Measurements from ENCODE around the gene MACO1. TPM values are rescaled to one million over a fixed set of nuclear protein-coding genes. Genes with fewer than 3 reads are reported as not detected.

The MACO1 gene
- total and polyA plus RNA-seq, 2 of the 8 experiments (the other 6 are each of a cell fraction or from before 2014, with no cell fraction given) = 3.5 to 15.1 TPM

DNA sequence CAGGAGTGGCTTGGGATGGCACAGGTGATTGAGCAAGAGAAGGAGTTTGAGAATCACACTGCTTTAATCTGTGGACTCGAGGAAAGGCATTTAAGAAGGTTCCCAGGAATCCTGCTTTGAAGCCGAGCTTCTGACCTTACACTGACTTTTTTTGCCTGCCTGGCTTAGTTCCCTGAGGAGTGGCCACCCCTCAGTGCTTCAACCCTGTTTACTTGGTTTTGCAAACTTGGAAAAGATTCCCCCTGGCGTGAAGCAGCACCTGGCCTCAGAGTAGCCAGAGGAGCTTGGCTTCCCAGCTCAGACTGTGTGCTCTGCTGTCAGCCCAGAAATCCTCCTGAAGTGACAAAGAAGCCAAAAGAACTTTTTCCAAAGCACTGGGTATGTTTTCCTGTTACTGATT lies 64.3 kb downstream of the MACO1 start:
- 89% methylated on average over 3 of the region's 3 CpGs; no CpG with 5 or more reads in 1 of the 2 experiments for WGBS, 2 experiments (ENCODE audit: extremely low coverage in 1 of 2, insufficient coverage in 1 of 2, insufficient read length in 1 of 2, insufficient replicate concordance in 2 of 2, low coverage in 1 of 2, low lambda C conversion rate in 2 of 2, missing lambda C conversion rate in 1 of 2)
- POLR2A ChIA-PET (ENCODE audit: partially characterized antibody) = interaction anchor here (1.0 to 1.4 kb wide), 2 partner anchors 11 to 12 kb away, joined by 3 to 4 read pairs; no protein-coding TSS in a partner anchor
- H4K20me1 ChIP-seq (replicated peaks in 1 of 2; ENCODE audit: control insufficient read depth in 1 of 2, insufficient read depth in 2 of 2, low read length in 2 of 2) = peaks cover 0 to 2% of the 10 kb centered on the region in 2 experiments
- no peak overlapping the region for H3K18ac ChIP-seq (ENCODE audit: extremely low read depth, low read length)
- H4K5ac ChIP-seq (ENCODE audit: insufficient read length, low read depth, low read length) = no peak overlapping the region
- H3K79me1 ChIP-seq (ENCODE audit: low read depth, low read length) = no peaks in the 10 kb centered on the region
- no peak overlapping the region for H2AK5ac ChIP-seq (ENCODE audit: low read depth, low read length)
- no peak overlapping the region for H3K4ac ChIP-seq (replicated peaks; ENCODE audit: insufficient read length, low read depth, low read length)
- H3K56ac ChIP-seq (replicated peaks; ENCODE audit: insufficient read length, low read depth, low read length) = no peak overlapping the region
- no peak overlapping the region for H2BK120ac ChIP-seq (replicated peaks; ENCODE audit: low read depth, low read length)
- H3K27ac ChIP-seq (ENCODE audit: low read depth, low read length) = no peak overlapping the region
- H3K27me3 ChIP-seq (replicated peaks in 1 of 4; ENCODE audit: control insufficient read depth in 3 of 4, extremely low read depth in 1 of 4, insufficient read depth in 3 of 4, low read length in 3 of 4) = no peaks in the 10 kb centered on the region
- H3K23ac ChIP-seq (ENCODE audit: insufficient read length) = no peak overlapping the region
- no peak overlapping the region for H2BK5ac ChIP-seq (ENCODE audit: low read depth, low read length)
- CTCF ChIA-PET (ENCODE audit: partially characterized antibody) = interaction anchor here (0.6 to 10.8 kb wide), 6 partner anchors 8 to 78 kb away, joined by 3 to 93 read pairs (median 6); no protein-coding TSS in a partner anchor
- no peak overlapping the region for H2BK15ac ChIP-seq (ENCODE audit: low read length)
- no peak overlapping the region for H2BK20ac ChIP-seq (ENCODE audit: low read length)
- no peak overlapping the region for H3K9ac ChIP-seq (replicated peaks in 1 of 4; ENCODE audit: extremely low read depth in 1 of 4, low read depth in 3 of 4, low read length in 3 of 4)
- H4K8ac ChIP-seq (ENCODE audit: extremely low read depth, insufficient read depth, low read length) = no peak overlapping the region
- H4K91ac ChIP-seq (replicated peaks; ENCODE audit: insufficient read length, low read length) = no peak overlapping the region
- no peak overlapping the region for H3K4me2 ChIP-seq (ENCODE audit: insufficient read depth in 1 of 2, low read depth in 2 of 2, low read length in 2 of 2)
- no peak overlapping the region for H2BK12ac ChIP-seq (ENCODE audit: low read depth, low read length)
- H3K4me1 ChIP-seq (replicated peaks in 1 of 4; ENCODE audit: control insufficient read depth in 3 of 4, insufficient read depth in 4 of 4, low read length in 3 of 4) = peaks cover 0 to 3% (median 1%) of the 10 kb centered on the region in 4 experiments; a peak in 3 of 7 replicates
- no peak for DNase-seq (ENCODE audit: low read depth in 1 of 2, low spot score in 2 of 2)
- no peak overlapping the region for H3K4me3 ChIP-seq (ENCODE audit: extremely low read depth in 1 of 4, insufficient read depth in 2 of 4, low read depth in 3 of 4, low read length in 4 of 4)
- FAIRE-seq = no peak
- no peak overlapping the region for H2AFZ ChIP-seq (ENCODE audit: low read length)
- H3K36me3 ChIP-seq (ENCODE audit: control insufficient read depth in 2 of 4, insufficient read depth in 4 of 4, low read length in 3 of 4) = peaks cover 0 to 10% (median 3%) of the 10 kb centered on the region in 4 experiments; a peak in 4 of 8 replicates
- H3K9me3 ChIP-seq (ENCODE audit: insufficient read depth in 2 of 2, low read depth in 1 of 2, low read length in 1 of 2) = no peaks in the 10 kb centered on the region
- no peaks in the 10 kb centered on the region for H3K23me2 ChIP-seq (ENCODE audit: low read depth, low read length)
- H3K14ac ChIP-seq (ENCODE audit: insufficient read length) = no peak overlapping the region
- no peaks in the 10 kb centered on the region for H3K79me2 ChIP-seq (ENCODE audit: control insufficient read depth in 1 of 2, insufficient read depth in 2 of 2, low read length in 2 of 2)
- no peak for TF ChIP-seq NRF1 (IDR thresholded peaks at IDR 0.05; ENCODE audit: low read depth, low read length)
- no peak for TF ChIP-seq KDM5A (IDR thresholded peaks at IDR 0.05; ENCODE audit: low read length)
- no peak for TF ChIP-seq RXRA (IDR thresholded peaks at IDR 0.05; ENCODE audit: insufficient read depth, low read depth, low read length)
- no peak for TF ChIP-seq HDAC6 (IDR thresholded peaks at IDR 0.05; ENCODE audit: low read depth, low read length)
- TF ChIP-seq KDM1A (IDR thresholded peaks at IDR 0.05; ENCODE audit: borderline replicate concordance, low read length) = no peak
- TF ChIP-seq EP300 (IDR thresholded peaks at IDR 0.05; ENCODE audit: borderline replicate concordance in 1 of 2, low read depth in 2 of 2, low read length in 2 of 2) = no peak
- no peak for TF ChIP-seq GABPA (IDR thresholded peaks at IDR 0.05; ENCODE audit: borderline replicate concordance, insufficient read depth, low read length)
- no peak for TF ChIP-seq SIRT6 (IDR thresholded peaks at IDR 0.05; ENCODE audit: low read length)
- TF ChIP-seq SUZ12 (IDR thresholded peaks at IDR 0.05; ENCODE audit: low read length) = no peak
- TF ChIP-seq POLR2AphosphoS5 (IDR thresholded peaks at IDR 0.05; ENCODE audit: low read depth, low read length) = no peak
- no peak for TF ChIP-seq PHF8 (conservative IDR thresholded peaks at IDR 0.05; ENCODE audit: low read depth, low read length)
- TF ChIP-seq ASH2L (IDR thresholded peaks at IDR 0.05; ENCODE audit: low read length) = no peak
- TF ChIP-seq CTBP2 (IDR thresholded peaks at IDR 0.05; ENCODE audit: borderline replicate concordance, insufficient read depth, insufficient read length, low read length) = no peak
- no peak for TF ChIP-seq NANOG (IDR thresholded peaks at IDR 0.05; ENCODE audit: insufficient read depth, low read depth, low read length, poor library complexity, severe bottlenecking)
